ENCODE data around the gene RHNO1.

The RHNO1 gene, protein sequence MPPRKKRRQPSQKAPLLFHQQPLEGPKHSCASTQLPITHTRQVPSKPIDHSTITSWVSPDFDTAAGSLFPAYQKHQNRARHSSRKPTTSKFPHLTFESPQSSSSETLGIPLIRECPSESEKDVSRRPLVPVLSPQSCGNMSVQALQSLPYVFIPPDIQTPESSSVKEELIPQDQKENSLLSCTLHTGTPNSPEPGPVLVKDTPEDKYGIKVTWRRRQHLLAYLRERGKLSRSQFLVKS

DNA sequence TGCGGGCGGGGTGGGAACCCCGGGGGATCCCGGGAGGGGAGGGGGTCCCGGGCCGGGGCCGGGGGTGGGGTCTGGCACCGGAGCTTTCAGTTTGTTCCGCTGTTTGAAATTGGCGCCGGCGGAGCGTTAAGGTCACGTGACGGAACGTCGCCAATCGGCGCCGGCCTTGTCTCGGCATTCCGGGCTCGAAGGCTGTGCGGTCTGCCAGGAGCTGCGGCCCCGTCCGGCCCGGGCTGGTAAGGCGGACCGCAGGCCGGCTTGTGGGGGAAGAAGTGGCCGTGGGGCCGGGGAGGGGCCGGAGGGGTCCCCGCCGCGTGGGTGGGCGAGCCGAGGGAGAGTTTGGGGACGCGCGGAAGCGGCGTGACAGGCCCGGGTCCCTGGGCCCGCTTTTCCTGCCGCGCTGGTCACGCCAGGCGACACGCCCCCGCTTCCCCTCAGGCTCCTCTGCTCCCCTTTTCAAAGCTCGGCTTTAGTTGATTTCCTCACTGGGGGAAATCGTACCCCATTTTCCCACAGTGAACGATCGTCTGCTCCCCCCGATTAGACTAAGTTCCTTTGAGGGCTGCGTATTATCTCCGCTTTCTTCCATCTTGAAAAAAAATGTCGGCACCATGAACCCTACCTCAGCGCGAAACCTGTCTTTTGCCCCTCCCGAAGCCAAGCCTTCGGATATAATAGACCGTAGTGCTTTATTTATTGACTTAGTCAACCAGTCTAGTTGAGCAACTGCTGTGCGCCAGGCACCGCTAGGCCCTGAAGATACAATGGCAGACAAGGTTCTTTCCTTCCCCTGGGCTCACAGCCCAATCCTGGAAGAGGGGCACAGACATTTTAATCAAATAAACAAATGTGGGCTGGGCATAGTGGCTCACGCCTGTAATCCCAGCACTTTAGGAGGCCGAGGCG, at the start of gene RHNO1, which contains the start of gene FOXM1:
TSS of gene RHNO1 (plus strand) at position 177 of the 906 bp plus-strand sequence. CDS start 8,144 bp downstream, outside the sequence.
TSS of gene FOXM1 (minus strand) at position 128 of the 906 bp plus-strand sequence. CDS start 2,696 bp downstream, outside the sequence.
- DNase-seq (ENCODE audit: low read depth, low spot score) = peak; percentile 93

DNA sequence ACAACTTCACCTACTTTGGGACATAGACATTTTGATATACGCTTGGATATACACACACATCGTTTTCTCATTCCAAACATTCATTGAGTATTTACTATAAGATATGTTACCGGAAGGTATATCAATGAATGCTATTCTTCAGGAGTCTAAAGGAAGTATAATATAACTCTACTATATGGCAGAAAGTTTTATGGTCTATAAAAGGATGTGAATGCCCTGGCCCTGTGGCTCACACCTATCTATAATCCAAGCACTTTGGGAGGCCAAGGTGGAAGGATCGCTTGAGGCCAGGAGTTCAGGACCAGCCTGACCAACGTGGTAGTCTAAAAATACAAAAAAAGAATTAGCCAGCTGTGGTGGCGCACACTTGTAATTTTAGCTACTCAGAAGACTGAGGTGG, 47.7 kb upstream of the RHNO1 start:
- DNase-seq (ENCODE audit: low read depth, low spot score) = no peak

DNA sequence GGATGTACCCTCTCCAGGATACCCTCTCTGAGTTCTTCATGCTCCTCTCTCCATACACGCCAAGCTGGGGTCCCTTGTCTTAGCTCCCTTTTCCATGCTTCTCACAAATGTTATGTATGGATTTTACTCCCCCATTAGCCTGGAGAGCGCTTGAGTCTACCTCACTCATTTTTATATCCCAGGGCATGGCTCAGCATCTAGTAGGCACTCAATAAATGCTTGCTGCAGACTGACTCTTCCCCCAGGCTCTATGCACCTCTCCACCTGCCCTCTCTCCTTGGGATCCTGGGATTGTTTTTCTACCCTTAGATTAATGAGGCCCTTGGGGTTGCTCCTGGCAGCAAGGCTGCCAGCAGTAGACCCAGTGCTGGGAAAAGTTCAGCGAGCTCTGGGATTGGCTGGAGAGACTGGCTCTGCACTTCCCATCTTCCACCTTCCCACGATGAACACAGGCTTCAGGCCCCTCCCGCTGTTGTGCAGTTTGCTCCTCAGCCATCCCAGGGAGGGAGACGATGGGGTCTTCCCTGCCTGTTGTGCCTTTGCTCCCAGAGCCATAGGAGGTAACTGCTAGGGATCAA, 44.4 kb upstream of the RHNO1 start:
- DNase-seq (ENCODE audit: low read depth, low spot score) = no peak

DNA sequence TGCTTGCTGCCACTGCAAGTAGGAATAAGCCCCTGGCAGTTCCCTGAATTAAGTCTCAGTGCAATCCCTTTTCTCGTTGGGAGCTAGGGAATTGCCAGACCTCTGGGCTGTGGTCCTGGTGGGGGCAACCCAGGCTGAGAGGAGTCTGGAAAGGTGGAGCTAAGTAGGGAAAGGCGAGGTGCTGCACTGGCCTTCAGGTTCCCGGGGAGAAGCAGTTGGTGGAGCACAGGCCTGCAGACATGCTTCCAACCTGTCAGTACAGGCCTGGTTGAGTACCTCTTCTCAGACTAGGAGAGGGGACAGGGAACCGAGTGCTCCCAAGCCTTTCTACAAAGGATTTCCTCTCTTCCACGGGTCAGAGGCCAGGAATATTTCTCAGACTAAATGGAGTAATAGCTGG, 43.7 kb upstream of the RHNO1 start:
- no peak for DNase-seq (ENCODE audit: low read depth, low spot score)

DNA sequence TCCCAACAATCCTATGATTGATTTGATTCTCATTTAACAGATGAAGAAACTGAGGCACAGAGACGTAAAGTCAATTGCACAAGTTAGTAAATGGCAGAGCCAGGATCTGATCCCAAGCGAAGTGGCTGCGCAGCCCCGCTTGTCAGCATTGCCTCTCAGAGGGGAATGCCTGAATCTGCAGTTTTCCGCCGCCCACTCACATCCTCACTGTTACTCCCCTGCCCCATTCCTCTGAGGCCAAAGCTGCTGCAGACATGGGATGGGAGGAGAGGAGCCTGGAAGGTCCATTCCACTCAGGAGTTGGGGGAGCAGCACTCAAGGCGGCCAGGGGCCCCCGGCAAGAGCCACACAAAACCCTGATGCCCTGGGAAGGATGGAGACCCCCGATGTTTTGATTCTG, 43.2 kb upstream of the RHNO1 start:
- DNase-seq (ENCODE audit: low read depth, low spot score) = no peak

DNA sequence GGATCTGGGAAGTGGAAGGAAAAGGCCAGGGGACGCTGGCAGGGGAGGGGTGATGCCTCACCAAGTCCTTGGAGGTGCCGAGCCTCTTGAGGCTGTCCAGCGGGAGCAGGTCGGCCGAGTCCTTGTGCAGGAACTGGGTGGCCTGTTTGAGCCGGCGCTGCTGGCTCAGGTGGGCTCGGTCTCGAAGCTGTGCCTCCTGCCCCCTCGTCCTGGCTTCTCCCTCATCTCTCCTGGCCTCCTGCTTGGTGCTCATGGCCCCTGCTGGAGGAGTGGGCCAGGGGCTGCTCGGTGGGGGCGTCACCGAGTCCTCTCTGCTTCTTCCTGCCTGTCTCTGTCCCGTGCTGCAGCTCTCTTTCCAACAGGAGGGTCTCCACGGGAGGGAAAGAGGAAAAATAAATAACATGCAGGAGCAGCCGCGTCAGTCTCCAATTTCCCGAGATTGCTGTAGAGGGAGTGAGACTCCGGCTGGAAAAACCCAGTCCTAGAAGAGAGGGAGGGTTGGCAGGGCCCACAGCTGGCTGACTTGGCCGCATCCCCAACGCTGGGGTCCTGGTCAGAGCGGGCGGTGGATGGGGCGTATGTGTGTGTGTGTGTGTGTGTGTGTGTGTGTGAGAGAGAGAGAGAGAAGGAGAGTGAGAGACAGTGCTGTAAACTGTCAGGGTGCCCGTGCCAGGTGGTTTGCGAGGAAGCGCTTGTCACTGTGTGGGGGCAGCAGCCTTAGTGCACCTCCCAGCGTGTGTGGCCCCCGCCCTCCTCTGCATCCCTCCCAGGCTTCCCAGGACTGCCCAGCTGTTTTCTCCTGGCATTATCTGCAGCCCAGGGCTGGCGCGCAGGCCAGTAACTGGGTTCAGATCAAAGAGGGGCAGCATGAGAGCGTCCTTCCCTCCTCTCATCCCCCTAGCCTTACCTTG, 42.2 kb upstream of the RHNO1 start, which contains the start of gene NRIP2:
TSS of gene NRIP2 (minus strand) at position 455 of the 911 bp plus-strand sequence. CDS start at position 403, 52 bp downstream.
- DNase-seq (ENCODE audit: low read depth, low spot score) = peak; percentile 35

DNA sequence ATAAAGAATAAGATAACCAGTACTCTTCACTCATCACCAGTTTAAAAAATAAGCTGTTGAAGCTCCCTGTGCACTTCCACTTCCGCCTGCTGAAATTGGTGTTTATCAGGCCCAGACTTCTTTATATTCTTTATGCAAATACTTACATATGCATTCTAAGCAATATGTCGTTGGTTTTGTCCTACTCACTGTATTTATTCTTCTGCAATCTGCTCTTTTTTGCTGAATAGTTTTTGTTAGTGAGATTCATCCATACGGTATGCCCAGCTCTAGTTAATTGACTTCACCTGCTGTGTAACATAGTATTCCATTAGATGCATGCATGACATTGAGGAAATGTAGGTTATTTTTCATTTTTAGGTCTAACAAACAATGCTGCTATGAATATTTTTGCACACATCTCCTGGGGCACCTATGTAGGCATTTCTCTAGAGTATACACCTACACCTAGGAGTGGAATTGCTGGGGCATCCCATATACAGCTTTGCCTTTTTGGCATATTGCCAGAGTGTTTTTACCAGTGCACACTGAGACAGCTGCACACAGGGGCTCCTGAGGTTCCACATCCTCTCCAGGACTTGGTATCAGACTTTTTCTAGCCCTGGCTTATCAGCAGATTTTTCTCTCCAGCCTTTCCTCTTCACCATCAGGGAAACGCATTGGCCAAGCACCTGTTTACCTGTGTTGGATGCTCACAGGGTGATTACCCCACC, 41.2 kb upstream of the RHNO1 start:
- DNase-seq (ENCODE audit: low read depth, low spot score) = no peak

DNA sequence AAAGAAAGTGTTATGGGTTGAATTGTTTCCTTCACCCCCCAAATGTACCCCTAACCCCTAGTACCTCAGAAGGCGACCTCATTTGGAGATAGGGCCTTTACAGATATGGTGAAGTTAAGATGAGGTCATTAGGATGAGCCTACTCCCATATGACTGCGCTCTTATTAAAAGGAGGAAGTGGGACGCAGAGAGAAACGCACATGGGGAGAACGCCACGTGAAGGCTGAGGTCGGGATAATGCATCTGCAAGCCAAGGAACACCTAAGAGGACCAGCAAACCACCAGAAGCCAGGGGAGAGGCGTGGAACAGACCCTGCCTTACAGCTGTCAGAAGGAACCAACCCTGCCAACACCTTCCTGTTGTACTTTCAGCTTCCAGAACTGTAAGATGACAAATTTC, 40.4 kb upstream of the RHNO1 start:
- DNase-seq (ENCODE audit: low read depth, low spot score) = no peak

DNA sequence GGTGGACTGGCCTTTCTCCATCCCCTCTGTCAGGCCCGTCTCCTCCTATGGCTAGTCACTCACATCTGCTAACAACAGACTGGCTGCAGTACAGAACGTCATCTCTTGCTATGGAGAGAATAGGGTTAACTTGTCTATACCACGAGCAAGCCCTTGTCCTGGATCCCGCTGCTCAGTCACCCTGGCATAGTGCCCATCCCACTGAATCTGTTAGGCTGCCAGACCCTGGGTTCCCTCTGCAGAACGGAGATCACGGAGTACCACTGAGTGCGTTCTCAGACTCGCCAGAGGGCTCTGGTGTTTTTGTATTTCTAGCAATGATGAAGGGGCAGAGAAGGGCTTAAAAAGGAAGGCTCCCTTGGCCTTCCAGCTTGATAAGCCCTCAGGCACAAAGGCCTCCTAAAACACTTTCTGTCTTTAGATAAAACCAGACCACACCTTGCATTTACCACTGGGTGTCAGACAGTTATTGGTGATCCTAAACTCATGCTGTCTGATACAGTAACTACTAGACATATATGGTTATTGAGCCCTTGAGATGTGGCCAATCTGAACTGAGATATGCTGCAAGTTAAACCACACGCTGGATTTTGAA, 35.9 kb upstream of the RHNO1 start:
- DNase-seq (ENCODE audit: low read depth, low spot score) = no peak

DNA sequence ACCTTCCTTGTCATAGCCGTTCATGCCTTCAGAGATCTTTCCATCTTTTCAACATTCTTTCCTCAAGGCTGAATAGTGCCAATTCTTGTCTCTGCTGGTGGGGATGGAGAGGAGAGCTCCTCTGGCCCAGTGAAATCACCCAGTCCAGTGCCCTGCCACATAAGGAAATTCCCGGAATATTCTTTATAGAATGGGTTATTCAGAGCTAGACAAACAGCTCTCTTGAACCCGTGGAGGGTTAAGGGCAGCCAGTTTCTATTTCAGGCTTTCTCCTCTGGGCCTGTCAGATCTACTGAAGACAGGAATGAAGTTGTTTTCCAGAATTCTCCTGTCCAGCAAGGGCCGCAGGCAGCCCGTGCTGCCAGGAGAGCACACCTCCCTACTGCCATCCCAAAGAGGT, 34.1 kb upstream of the RHNO1 start:
- no peak for DNase-seq (ENCODE audit: low read depth, low spot score)

DNA sequence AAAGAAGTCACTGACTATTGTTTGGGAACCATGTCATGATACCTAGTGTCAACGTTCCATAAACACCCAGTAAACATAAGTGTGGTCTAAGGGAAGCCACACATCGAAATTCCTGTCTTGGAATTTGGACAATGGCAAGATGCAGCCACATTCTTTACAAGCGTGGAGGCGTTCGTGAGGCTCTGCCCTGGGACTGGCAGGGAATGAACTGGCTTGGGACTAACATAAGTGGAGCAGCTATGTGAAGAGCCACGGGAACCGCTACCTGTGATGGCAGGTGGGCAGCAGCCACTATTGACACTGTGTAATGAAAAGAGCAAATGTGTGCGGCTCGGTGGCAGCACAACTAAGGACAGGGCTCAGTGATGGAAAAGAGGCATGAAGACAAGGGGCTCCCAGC, 32.2 kb upstream of the RHNO1 start:
- DNase-seq (ENCODE audit: low read depth, low spot score) = no peak

DNA sequence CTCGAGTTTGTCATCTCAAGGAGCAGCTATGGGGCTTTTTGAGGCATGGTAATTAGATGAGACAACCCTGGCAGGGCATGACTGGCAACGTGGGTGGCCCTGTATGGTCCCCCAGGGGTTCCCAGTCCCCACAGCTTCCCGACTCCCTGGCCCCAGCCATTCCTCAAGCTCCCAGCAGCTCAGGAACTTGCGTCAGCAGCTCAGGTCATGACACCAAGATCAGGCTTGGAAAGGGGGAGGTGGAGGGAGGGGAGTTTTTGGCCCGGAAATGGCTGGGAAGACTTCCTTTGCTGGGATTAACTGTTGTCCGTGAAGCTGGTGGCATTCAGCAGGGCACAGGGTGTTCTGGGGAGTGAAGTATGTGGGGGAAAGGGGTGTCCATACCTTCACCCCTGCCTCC, 31.7 kb upstream of the RHNO1 start:
- DNase-seq (ENCODE audit: low read depth, low spot score) = peak; percentile 34

DNA sequence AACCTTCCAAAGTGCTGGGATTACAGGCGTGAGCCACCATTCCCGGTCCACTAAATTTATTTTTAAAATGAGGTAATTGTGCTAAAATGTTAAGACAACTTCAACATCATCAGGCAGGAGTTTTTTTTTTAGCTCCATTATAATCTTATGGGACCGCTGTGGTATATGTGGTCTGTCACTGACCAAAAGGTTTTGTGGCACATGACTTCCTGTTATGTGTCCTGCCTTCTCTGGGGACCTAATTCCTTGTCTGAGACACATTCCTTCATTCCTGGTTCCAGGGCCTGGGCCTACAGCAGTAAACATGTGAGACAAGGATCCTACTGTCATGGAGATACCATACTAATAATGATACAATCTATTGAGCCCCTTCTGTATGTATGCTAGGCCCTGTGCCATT, 25.1 kb upstream of the RHNO1 start:
- DNase-seq (ENCODE audit: low read depth, low spot score) = no peak

DNA sequence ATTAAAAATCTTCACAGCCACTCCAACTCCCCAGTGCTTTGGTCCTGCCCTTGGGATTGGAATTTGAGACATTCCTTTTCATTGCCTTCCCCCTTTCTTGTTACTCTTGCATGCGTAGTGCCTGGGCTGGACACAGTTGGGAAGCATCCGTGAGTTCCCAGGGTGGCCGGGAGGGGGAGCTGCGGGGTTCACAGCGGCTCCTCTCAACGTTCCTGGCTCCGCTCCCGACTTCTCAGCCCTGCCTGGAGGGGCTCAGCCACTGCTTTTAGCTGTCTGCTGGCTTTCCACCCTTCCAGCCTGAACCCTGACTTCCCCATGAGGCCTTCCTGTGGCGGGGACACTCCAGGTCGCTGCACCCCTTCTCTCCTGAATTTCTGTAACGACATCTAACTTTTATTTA, 23.4 kb upstream of the RHNO1 start:
- DNase-seq (ENCODE audit: low read depth, low spot score) = peak; percentile 98

DNA sequence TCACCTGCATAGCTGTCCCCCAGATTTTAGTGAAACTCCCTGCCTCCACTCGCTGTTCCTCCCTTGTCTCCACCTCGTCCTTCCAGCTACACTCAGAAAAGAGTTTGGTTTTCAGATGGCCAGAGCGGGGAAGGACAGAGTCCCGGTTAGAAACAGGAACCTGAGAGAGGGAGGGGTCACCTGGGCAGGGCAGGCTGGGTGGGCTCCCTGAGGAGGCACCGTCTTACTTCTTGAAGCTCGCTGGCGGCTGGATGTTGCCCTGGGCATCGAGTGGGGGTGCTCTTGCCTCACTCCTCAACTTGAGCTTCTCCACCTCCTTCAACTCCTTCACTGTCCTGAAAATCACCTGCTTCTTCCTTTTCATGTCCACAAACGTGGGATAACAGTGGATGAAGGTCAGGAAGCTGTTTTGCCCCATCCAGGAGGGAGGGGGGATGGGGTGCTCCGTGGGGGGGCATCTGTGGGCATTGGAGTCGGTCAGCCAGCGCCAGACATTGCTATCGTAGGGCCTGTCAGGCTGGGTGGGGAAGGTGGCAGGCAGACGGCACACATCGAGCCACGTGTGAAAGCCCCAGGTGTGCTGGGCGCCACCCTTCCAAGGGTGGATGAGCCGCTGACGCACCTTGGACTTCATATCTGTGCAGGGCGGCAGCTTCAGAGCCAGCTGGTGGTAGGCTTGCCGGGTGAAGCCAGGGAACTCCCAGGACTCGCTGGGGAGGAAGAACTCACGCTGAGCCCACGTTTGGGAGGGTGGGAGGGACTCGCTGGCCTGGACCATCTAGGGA, 22.2 kb upstream of the RHNO1 start:
- DNase-seq (ENCODE audit: low read depth, low spot score) = no peak

DNA sequence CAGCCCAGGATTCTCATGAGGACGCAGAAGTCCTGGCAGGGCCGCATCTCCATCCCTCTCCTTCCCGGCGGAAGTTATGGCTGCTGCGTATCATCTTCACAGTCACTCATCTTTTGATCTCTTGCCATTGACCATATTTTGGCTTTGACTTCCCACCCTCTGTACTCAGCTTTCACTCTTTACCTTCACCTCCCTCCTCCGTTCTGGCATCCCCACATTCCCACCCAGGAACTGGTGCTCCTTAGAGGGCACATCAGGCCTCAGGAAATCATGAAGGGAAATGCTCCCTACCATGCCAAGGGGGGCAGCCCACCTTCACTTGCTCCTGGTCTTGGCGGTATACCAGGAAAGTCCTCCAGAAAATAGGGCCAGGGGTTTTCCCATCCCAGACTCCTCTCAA, 21.5 kb upstream of the RHNO1 start:
- DNase-seq (ENCODE audit: low read depth, low spot score) = no peak

DNA sequence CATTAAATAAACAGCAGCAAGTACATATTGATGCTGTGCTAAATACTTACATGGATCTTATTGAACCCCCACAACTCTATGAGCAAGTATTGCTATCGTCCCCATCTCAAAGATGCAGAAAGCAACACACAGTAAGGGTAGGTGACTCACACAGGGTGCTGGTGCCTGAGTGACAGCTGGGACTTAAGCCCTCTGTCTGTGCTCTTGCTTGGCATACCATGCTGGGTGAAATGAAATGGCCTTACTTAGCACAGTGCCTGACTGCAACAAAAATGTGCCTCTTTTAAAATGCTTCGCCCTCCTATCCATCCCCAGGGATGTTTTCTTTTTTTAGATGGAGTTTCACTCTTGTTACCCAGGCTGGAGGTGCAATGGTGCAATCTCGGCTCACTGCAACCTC, 21.0 kb upstream of the RHNO1 start:
- no peak for DNase-seq (ENCODE audit: low read depth, low spot score)

DNA sequence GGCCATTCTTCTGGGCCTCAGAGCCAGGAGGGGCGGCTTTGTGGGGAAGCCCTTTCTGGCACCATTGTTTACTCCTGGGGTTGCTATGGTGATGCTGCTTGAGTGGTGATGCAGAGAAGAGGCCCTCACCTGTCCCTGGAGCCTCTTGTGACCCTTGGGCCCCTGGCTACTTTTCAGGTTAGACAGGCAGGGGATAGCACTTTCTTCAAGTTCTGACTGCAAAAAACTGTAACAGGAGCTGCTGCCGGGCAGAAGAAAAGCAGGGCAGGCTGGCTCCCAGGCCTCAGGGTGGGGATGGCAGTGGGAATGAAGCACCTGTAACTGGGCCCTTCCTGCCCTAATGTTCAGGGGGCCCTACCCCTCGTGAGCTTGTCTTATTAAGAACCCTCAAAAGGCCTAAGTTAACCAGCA, 20.0 kb upstream of the RHNO1 start, which contains the start of gene TEX52:
TSS of gene TEX52 (minus strand) at position 19 of the 411 bp plus-strand sequence. CDS start at position 6, 13 bp downstream.
- peak; percentile 68 for DNase-seq (ENCODE audit: low read depth, low spot score)

DNA sequence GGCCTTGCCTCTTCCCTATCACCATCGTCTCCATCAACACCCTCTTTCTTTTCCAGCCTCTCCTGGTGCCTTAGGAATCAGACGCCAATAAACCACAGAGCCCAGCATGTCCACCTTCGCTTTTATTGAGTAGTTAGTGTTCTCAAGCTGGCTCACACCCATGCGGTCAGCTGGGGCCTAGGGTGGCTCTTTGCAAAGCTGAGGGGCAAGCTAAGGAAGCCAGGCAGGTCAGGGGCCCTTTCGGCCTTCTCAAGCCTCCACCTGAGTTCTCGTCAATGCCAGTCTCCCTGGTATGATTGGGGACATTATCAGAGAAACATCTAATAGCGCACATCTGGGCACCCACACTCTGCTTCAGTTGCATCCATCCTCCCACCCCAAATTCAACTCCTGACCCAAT, 19.4 kb upstream of the RHNO1 start:
- no peak for DNase-seq (ENCODE audit: low read depth, low spot score)

Data from ELF-1 (cell line).